BE2C (cell line): ENCODE measurements around the gene PSMA5.

Source experiments
- DNase-seq: peaks from one replicate; pipeline ENCODE4 v3.0.0-alpha.2; 2020
- H3K27me3 ChIP-seq: fragments of 250-450 bp; sonication (Bioruptor Pico); 2 replicates; pipeline ENCODE4 v1.5.1; 2020; ENCODE audit warnings: mild to moderate bottlenecking
- H3K36me3 ChIP-seq: fragments of 250-450 bp; sonication (Bioruptor Pico); 2 replicates; pipeline ENCODE4 v1.5.1; 2020; ENCODE audit warnings: mild to moderate bottlenecking
- H3K4me1 ChIP-seq: fragments of 250-450 bp; sonication (Bioruptor Pico); 2 replicates; pipeline ENCODE4 v1.5.1; 2020
- H3K4me3 ChIP-seq: 2 replicates; pipeline ENCODE4 v1.5.1; 2011; ENCODE audit warnings: low read depth, low read length
- H3K9me3 ChIP-seq: fragments of 250-450 bp; sonication (Bioruptor Pico); 2 replicates; pipeline ENCODE4 v1.5.1; 2020
- TF ChIP-seq, protein P1 (sequence below): IDR thresholded peaks from 2 replicates; pipeline ENCODE4 v1.5.1; 2012; ENCODE audit warnings: mild to moderate bottlenecking, low read depth, low read length

PSMA5 gene

GRCh38 chr1:109385417-109385816 is 40.8 kb downstream of the PSMA5 start:
- Histone ChIP-seq H3K4me3 (no peak overlapping the region), H3K4me1 (peaks cover 19% of the 10 kb centered on the region), H3K36me3 (no peaks in the 10 kb centered on the region), H3K27me3 (no peaks in the 10 kb centered on the region), H3K9me3 (no peaks in the 10 kb centered on the region; the same call in 1 of the 2 replicates)
- TF ChIP-seq, protein P1, sequence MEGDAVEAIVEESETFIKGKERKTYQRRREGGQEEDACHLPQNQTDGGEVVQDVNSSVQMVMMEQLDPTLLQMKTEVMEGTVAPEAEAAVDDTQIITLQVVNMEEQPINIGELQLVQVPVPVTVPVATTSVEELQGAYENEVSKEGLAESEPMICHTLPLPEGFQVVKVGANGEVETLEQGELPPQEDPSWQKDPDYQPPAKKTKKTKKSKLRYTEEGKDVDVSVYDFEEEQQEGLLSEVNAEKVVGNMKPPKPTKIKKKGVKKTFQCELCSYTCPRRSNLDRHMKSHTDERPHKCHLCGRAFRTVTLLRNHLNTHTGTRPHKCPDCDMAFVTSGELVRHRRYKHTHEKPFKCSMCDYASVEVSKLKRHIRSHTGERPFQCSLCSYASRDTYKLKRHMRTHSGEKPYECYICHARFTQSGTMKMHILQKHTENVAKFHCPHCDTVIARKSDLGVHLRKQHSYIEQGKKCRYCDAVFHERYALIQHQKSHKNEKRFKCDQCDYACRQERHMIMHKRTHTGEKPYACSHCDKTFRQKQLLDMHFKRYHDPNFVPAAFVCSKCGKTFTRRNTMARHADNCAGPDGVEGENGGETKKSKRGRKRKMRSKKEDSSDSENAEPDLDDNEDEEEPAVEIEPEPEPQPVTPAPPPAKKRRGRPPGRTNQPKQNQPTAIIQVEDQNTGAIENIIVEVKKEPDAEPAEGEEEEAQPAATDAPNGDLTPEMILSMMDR = no peak
- DNase-seq = no peak

GRCh38 chr1:109383854-109384253 is 42.4 kb downstream of the PSMA5 start:
- peak; percentile 16 for DNase-seq
- H3K4me3 ChIP-seq = peak overlapping the region; percentile 13
- TF ChIP-seq, protein P1 = no peak
- no peaks in the 10 kb centered on the region; the same call in 1 of the 2 replicates for H3K9me3 ChIP-seq
- peaks cover 19% of the 10 kb centered on the region for H3K4me1 ChIP-seq
- no peaks in the 10 kb centered on the region for H3K36me3 ChIP-seq
- H3K27me3 ChIP-seq = no peaks in the 10 kb centered on the region

GRCh38 chr1:109383087-109383779 is 43.0 kb downstream of the PSMA5 start:
- TF ChIP-seq, protein P1 = no peak
- H3K36me3 ChIP-seq = no peaks in the 10 kb centered on the region
- no peak for DNase-seq
- no peaks in the 10 kb centered on the region for H3K27me3 ChIP-seq
- no peak overlapping the region for H3K4me3 ChIP-seq
- no peaks in the 10 kb centered on the region; the same call in 1 of the 2 replicates for H3K9me3 ChIP-seq
- H3K4me1 ChIP-seq = peaks cover 19% of the 10 kb centered on the region

- peaks cover 19% of the 10 kb centered on the region for H3K4me1 ChIP-seq
- no peak overlapping the region for H3K4me3 ChIP-seq
- no peaks in the 10 kb centered on the region for H3K36me3 ChIP-seq
- H3K27me3 ChIP-seq = no peaks in the 10 kb centered on the region
- no peaks in the 10 kb centered on the region; the same call in 1 of the 2 replicates for H3K9me3 ChIP-seq
- no peak for DNase-seq
- TF ChIP-seq, protein P1 = no peak
These were observed 44.7 kb downstream of the PSMA5 start for GRCh38 chr1:109381573-109381972.

GRCh38 chr1:109379907-109380306 is 46.3 kb downstream of the PSMA5 start:
- TF ChIP-seq, protein P1 = no peak
- no peak overlapping the region for H3K4me3 ChIP-seq
- no peak for DNase-seq

GRCh38 chr1:109379422-109379821 is 46.8 kb downstream of the PSMA5 start:
- no peak for DNase-seq
- H3K27me3 ChIP-seq = no peaks in the 10 kb centered on the region
- TF ChIP-seq, protein P1 = no peak
- peaks cover 11% of the 10 kb centered on the region for H3K4me1 ChIP-seq
- no peaks in the 10 kb centered on the region for H3K9me3 ChIP-seq
- no peak overlapping the region for H3K4me3 ChIP-seq
- no peaks in the 10 kb centered on the region for H3K36me3 ChIP-seq

More at GRCh38 chr1:109379907-109380306, 46.3 kb downstream of the PSMA5 start:
- Histone ChIP-seq H3K36me3 (no peaks in the 10 kb centered on the region), H3K27me3 (no peaks in the 10 kb centered on the region), H3K4me1 (peaks cover 16% of the 10 kb centered on the region), H3K9me3 (no peaks in the 10 kb centered on the region; the same call in 1 of the 2 replicates)
